Cardiac muscle cell (in vitro differentiated cells and primary cell): ENCODE results near the gene NEMP2. TPM values are rescaled to one million over a fixed set of nuclear protein-coding genes. Genes with fewer than 3 reads are reported as not detected.

ENCODE experiments used
- DNase-seq, 2 donors: peaks; one replicate each; pipeline versions ENCODE4 v3.0.0 to v3.0.0-alpha.2; 2010 to 2017; ENCODE audit warnings: low read depth in 1 of 2, low spot score in 1 of 2
- H3K27ac ChIP-seq: fragments of 200-600 bp; sonication (generic); 2 replicates; pipeline ENCODE4 v1.5.1; 2016
- H3K27me3 ChIP-seq: fragments of 200-600 bp; sonication (generic); 2 replicates; pipeline ENCODE4 v1.6.0; 2016; ENCODE audit warnings: control low read depth
- H3K36me3 ChIP-seq: fragments of 200-600 bp; sonication (generic); 2 replicates; pipeline ENCODE4 v1.5.1; 2016; ENCODE audit warnings: control low read depth
- H3K4me1 ChIP-seq: fragments of 200-600 bp; sonication (generic); 2 replicates; pipeline ENCODE4 v1.8.1; 2017; ENCODE audit warnings: low read depth, mild to moderate bottlenecking, mixed run types
- H3K4me3 ChIP-seq: fragments of 200-600 bp; sonication (generic); 2 replicates; pipeline ENCODE4 v1.5.1; 2016; ENCODE audit warnings: mild to moderate bottlenecking
- H3K9me3 ChIP-seq: fragments of 200-600 bp; sonication (generic); 2 replicates; pipeline ENCODE4 v1.5.1; 2017; ENCODE audit warnings: low read depth, mild to moderate bottlenecking, control low read depth
- CTCF ChIP-seq: IDR thresholded peaks from 2 replicates; pipeline ENCODE4 v1.5.1; 2012; ENCODE audit warnings: low read depth, mild to moderate bottlenecking, low read length
- polyA plus RNA-seq: library from polyadenylated mRNA; unstranded; fragments of >200 nt; fragmentation: Nextera tagmentation; extraction: Ambion mirVana; gene quantifications from 2 replicates; pipeline ENCODE4 v1.2.1, GENCODE V29; 2016
- total RNA-seq: library from RNA; depleted of rRNA; stranded (reverse); fragments of >200 nt; gene quantifications from 2 replicates; pipeline ENCODE4 v1.2.3, GENCODE V29; 2016

NEMP2 gene
- total and polyA plus RNA-seq, 2 experiments from 2014 or later: 2.5 to 5.4 TPM

- Histone ChIP-seq H3K27me3 (no peaks in the 10 kb centered on the region), H3K9me3 (no peaks in the 10 kb centered on the region), H3K36me3 (no peaks in the 10 kb centered on the region), H3K4me1 (peaks cover 23% of the 10 kb centered on the region), H3K27ac (peak overlapping the region; percentile 73), H3K4me3 (peak overlapping the region; percentile 38)
- no peak for TF ChIP-seq CTCF
- DNase-seq: no peak
Observed at GRCh38 chr2:190535586-190535985, 1.1 kb upstream of the NEMP2 start.

- TF ChIP-seq CTCF: no peak
- Histone ChIP-seq H3K27ac (peak overlapping the region; percentile 83), H3K9me3 (no peaks in the 10 kb centered on the region), H3K27me3 (no peaks in the 10 kb centered on the region), H3K4me3 (peak overlapping the region; percentile 38), H3K4me1 (peaks cover 27% of the 10 kb centered on the region), H3K36me3 (no peaks in the 10 kb centered on the region)
- DNase-seq: no peak
Observed at GRCh38 chr2:190535121-190535439, 558 bp upstream of the NEMP2 start.

GRCh38 chr2:190533968-190534309 lies 583 bp downstream of the NEMP2 start:
- Histone ChIP-seq H3K27ac (peak overlapping the region; percentile 83), H3K4me3 (peak overlapping the region; percentile 38), H3K9me3 (no peaks in the 10 kb centered on the region), H3K27me3 (no peaks in the 10 kb centered on the region), H3K36me3 (no peaks in the 10 kb centered on the region), H3K4me1 (peaks cover 27% of the 10 kb centered on the region)
- DNase-seq: no peak
- TF ChIP-seq CTCF: no peak

GRCh38 chr2:190533175-190533967 lies 1.2 kb downstream of the NEMP2 start:
- no peak overlapping the region for H3K27ac ChIP-seq

GRCh38 chr2:190532581-190532980 lies 1.9 kb downstream of the NEMP2 start:
- TF ChIP-seq CTCF: no peak
- H3K4me1 ChIP-seq: peaks cover 27% of the 10 kb centered on the region
- no peak for DNase-seq
- H3K27me3 ChIP-seq: no peaks in the 10 kb centered on the region
- no peaks in the 10 kb centered on the region for H3K36me3 ChIP-seq
- no peak overlapping the region for H3K27ac ChIP-seq
- H3K4me3 ChIP-seq: no peak overlapping the region
- H3K9me3 ChIP-seq: no peaks in the 10 kb centered on the region

More at GRCh38 chr2:190533175-190533967, 1.2 kb downstream of the NEMP2 start:
- Histone ChIP-seq H3K4me1 (peaks cover 27% of the 10 kb centered on the region), H3K27me3 (no peaks in the 10 kb centered on the region), H3K4me3 (no peak overlapping the region), H3K36me3 (no peaks in the 10 kb centered on the region), H3K9me3 (no peaks in the 10 kb centered on the region)
- DNase-seq: peak in 1 of 2 donors; percentile 42
- no peak for TF ChIP-seq CTCF
